Sigmoid colon (tissue), 3 donors: ENCODE results near the gene TBC1D23.

Experiments used
- CTCF ChIP-seq, 4 experiments: fragments of 450-650 bp in 3 of 4; fragments of 200-600 bp in 1 of 4; IDR thresholded peaks; one replicate each; pipeline ENCODE4 v1.5.1; 2016 to 2019; ENCODE audit warnings: antibody characterized with exemption in 4 of 4, mild to moderate bottlenecking in 3 of 4, moderate library complexity in 2 of 4
- POLR2A ChIP-seq, 2 donors: fragments of 450-650 bp; IDR thresholded peaks; one replicate each; pipeline ENCODE4 v1.6.1; 2016; ENCODE audit warnings: antibody characterized with exemption in 2 of 2, mild to moderate bottlenecking in 2 of 2, moderate library complexity in 2 of 2

DNA sequence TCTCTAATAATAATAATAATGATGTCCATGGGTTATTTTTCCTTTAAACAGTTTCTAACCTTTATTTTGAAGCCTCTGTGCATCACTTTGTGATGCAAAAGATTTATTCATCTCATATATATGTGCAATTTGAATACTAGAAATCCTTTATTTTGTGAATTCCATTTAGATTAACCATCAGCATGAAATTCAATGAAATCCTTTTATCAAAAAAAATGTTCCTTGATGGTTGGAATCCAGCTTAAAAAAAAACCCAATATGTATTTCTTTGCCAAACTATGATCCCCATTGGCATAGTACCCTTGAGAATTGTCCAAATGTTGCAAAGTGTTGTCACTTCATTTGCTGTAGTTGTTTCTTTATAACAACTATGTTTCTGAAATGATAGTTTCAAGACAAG lies 7.4 kb downstream of the TBC1D23 start:
- no peak for TF ChIP-seq POLR2A (IDR thresholded peaks at IDR 0.05)
- TF ChIP-seq CTCF (IDR thresholded peaks at IDR 0.05), result no peak
